Panc1 (cell line): ENCODE results near the gene RPL35.

Source experiments
- CTCF ChIP-seq: fragments of 450-650 bp; IDR thresholded peaks from 2 replicates; pipeline ENCODE4 v1.5.1; 2017; ENCODE audit warnings: mild to moderate bottlenecking
- POLR2AphosphoS5 ChIP-seq: IDR thresholded peaks from 2 replicates; pipeline ENCODE4 v1.6.1; 2012; ENCODE audit warnings: mild to moderate bottlenecking, low read depth, low read length, moderate library complexity
- TCF7L2 ChIP-seq: IDR thresholded peaks from 2 replicates; pipeline ENCODE4 v1.6.1; 2011; ENCODE audit warnings: mild to moderate bottlenecking, low read depth, low read length, inconsistent platforms

- TF ChIP-seq CTCF (no peak), POLR2AphosphoS5 (peak; percentile 19; the same call in 1 of the 2 replicates), TCF7L2 (no peak)
Measured at GRCh38 chr9:124860582-124861341, 995 bp downstream of the RPL35 start.
